ENCODE measurements around the gene GULP1.
A peak's percentile ranks its signal among the peaks of the same experiment; 100 is the strongest.

Gene GULP1

DNA sequence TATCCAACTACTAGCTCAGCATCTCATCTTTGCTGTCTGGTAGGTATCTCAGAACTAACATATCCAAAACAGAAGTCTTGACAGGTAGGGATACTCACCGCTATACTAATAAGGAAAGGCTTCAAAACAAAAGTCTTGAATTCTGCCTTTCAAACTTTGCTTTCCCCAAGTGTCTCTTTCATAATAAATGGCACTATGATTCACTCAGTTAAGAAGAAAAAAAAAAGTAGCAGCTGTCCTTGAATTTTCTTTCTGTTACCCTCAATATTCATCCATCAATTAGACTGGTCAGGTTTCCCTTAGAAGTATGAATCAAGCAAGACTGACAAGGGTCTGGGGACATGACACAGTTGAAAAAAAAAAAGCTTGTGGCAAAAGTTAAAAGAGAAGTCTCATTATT is 175.1 kb downstream of the GULP1 start:
- in situ Hi-C loops (cut with HindIII; ENCODE audit: low sequenced_read_pairs), result no loop called here
- TF ChIP-seq, protein P1, sequence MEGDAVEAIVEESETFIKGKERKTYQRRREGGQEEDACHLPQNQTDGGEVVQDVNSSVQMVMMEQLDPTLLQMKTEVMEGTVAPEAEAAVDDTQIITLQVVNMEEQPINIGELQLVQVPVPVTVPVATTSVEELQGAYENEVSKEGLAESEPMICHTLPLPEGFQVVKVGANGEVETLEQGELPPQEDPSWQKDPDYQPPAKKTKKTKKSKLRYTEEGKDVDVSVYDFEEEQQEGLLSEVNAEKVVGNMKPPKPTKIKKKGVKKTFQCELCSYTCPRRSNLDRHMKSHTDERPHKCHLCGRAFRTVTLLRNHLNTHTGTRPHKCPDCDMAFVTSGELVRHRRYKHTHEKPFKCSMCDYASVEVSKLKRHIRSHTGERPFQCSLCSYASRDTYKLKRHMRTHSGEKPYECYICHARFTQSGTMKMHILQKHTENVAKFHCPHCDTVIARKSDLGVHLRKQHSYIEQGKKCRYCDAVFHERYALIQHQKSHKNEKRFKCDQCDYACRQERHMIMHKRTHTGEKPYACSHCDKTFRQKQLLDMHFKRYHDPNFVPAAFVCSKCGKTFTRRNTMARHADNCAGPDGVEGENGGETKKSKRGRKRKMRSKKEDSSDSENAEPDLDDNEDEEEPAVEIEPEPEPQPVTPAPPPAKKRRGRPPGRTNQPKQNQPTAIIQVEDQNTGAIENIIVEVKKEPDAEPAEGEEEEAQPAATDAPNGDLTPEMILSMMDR (IDR thresholded peaks at IDR 0.05; ENCODE audit: low read depth, low read length, missing control alignments), result no peak
- DNase-seq (ENCODE audit: low read depth), result no peak
- no peak overlapping the region for H3K4me3 ChIP-seq (ENCODE audit: low read depth, low read length)

DNA sequence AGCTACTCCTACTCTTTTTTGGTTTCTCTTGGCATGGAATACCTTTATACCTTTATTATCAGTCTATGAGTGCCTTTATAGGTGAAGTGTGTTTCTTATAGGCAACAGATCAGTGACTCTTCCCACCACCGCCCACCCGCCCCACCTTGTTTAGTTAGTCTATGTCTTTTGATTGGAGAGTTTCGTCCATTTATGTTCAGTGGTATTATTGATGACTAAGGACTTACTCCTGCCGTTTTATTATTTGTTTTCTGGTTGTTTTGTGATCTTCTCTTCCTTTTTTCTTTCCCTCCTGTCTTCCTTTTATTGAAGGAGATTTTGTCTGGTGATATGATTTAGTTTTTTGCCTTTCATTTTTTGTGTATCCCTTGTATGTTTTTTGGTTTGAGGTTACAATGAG is 179.5 kb downstream of the GULP1 start:
- in situ Hi-C loops (cut with HindIII; ENCODE audit: low sequenced_read_pairs), result no loop called here

DNA sequence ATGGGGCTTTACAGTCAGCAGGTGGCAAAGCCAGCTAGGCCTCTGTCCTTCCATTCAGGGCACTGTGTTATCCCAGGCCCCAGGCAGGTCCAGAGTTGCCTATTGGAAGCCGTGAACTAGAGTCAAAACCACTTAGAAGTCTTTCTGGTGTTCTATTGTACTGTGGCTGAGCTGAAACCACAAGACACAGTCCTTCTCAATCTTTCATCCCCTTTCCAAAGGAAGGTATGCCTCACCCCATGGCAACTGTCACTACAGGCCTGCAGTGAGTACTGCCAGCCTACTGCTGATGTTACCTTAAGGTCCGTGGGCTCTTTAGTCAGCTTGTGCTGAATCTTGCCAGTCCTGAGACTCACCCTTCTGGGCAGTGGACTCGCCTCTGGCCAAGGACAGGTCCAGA is 181.6 kb downstream of the GULP1 start:
- DNase-seq (ENCODE audit: low read depth), result no peak
- no peak overlapping the region for H3K4me3 ChIP-seq (ENCODE audit: low read depth, low read length)
- in situ Hi-C loops (cut with HindIII; ENCODE audit: low sequenced_read_pairs), result no loop called here
- TF ChIP-seq, protein P1 (IDR thresholded peaks at IDR 0.05; ENCODE audit: low read depth, low read length, missing control alignments), result no peak

More for the DNA sequence above, 179.5 kb downstream of the GULP1 start:
- no peak overlapping the region for H3K4me3 ChIP-seq (ENCODE audit: low read depth, low read length)
- TF ChIP-seq, protein P1 (IDR thresholded peaks at IDR 0.05; ENCODE audit: low read depth, low read length, missing control alignments), result no peak
- no peak for DNase-seq (ENCODE audit: low read depth)

DNA sequence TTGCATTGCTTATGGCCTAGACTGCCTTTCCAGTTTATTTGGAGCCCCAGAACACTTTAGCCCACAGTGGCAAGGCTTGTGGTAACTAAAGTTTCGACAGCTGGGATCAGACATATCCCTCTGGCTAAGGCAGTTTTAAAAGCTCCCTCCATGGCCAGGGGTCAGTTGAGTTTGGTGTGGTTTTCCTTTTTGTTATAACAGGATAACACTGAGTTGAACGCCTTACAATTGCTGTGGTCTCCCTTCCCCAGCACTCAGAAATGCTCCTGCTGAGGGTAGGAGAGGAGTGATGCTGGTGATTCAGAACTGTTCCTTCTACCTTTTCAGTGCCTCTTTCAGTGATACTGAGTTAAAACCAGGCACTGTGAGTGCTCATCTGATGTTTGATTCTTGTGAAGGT is 182.6 kb downstream of the GULP1 start:
- in situ Hi-C loops (cut with HindIII; ENCODE audit: low sequenced_read_pairs), result no loop called here
- DNase-seq (ENCODE audit: low read depth), result no peak

DNA sequence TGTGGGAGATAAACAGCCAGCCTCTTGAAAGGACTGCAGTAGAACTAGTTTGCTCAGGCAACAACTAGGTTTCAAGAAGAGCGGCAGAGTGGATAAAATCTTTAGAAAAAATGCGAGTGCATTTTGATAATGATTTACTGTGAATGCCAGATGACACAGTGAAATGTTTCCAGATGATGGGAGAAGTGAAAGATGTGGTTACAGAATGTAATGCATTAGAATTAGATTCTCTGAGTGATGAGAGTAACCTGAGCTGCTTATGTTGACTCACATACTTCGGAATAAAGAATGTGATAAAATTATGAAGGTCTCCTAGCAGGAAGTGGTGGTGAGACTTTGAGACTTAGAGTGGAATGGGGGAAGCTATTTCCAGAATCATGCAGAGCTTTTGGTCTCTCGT is 184.3 kb downstream of the GULP1 start:
- in situ Hi-C loops (cut with HindIII; ENCODE audit: low sequenced_read_pairs), result no loop called here
- DNase-seq (ENCODE audit: low read depth), result peak; percentile 49

More for the DNA sequence above, 182.6 kb downstream of the GULP1 start:
- TF ChIP-seq, protein P1 (IDR thresholded peaks at IDR 0.05; ENCODE audit: low read depth, low read length, missing control alignments), result no peak
- H3K4me3 ChIP-seq (ENCODE audit: low read depth, low read length), result no peak overlapping the region

DNA sequence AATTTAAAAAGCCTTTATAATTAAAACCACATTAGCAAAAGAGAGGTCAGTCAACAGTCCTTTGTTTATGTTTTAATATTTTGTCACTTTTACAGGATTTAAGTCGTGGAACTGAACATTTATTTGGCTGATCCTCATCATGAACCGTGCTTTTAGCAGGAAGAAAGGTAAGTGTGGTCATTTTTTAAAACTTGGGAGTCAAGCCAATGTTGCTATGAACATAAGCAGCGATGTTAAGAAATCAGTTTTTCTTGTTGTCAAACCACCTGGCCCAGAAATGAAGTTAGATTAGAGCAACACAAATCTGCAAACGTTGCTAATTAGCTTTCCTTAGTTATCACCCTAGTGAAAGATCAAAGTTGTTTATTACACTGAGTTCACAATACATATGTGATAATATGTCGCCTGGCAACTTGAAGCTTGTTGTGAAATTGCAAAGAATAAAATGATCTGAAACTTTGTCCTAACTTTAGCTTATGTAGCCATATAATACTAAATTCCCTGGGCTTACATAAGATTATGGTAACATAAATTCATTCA is 186.0 kb downstream of the GULP1 start:
- in situ Hi-C loops (cut with HindIII; ENCODE audit: low sequenced_read_pairs), result no loop called here
- no peak for DNase-seq (ENCODE audit: low read depth)
- TF ChIP-seq, protein P1 (IDR thresholded peaks at IDR 0.05; ENCODE audit: low read depth, low read length, missing control alignments), result no peak
- H3K4me3 ChIP-seq (ENCODE audit: low read depth, low read length), result no peak overlapping the region

More for the DNA sequence above, 184.3 kb downstream of the GULP1 start:
- TF ChIP-seq, protein P1 (IDR thresholded peaks at IDR 0.05; ENCODE audit: low read depth, low read length, missing control alignments), result no peak
- no peak overlapping the region for H3K4me3 ChIP-seq (ENCODE audit: low read depth, low read length)

All from astrocyte of the cerebellum (primary cell).